ENCODE measurements around the gene PRKAR2A. TPM values are rescaled to one million over a fixed set of nuclear protein-coding genes. Genes with fewer than 3 reads are reported as not detected.
"Not testable (repeated sequence)": the region's sequence is repeated elsewhere in the genome, so short reads cannot be mapped to it uniquely, and the experiment has no call there.

PRKAR2A gene
- total and polyA plus RNA-seq, 2 experiments from 2014 or later, result 15.7 to 172 TPM

- no peak overlapping the region for H3K27ac ChIP-seq
- H3K9me3 ChIP-seq (ENCODE audit: low read depth), result no peaks in the 10 kb centered on the region
- no peaks in the 10 kb centered on the region for H3K4me1 ChIP-seq (ENCODE audit: low read depth)
- no peaks in the 10 kb centered on the region for H3K27me3 ChIP-seq
- H3K36me3 ChIP-seq, result peaks cover 9% of the 10 kb centered on the region
- TF ChIP-seq CTCF (IDR thresholded peaks at IDR 0.05; ENCODE audit: low read depth, low read length), result no peak
- no peak for DNase-seq (ENCODE audit: low read depth in 1 of 2, low spot score in 1 of 2)
- no peak overlapping the region for H3K4me3 ChIP-seq
Observed at GRCh38 chr3:48748754-48749153, 98.9 kb downstream of the PRKAR2A start.

- no peak overlapping the region for H3K4me3 ChIP-seq
- H3K27me3 ChIP-seq, result no peaks in the 10 kb centered on the region
- H3K36me3 ChIP-seq, result peaks cover 9% of the 10 kb centered on the region
- TF ChIP-seq CTCF (IDR thresholded peaks at IDR 0.05; ENCODE audit: low read depth, low read length), result no peak
- DNase-seq (ENCODE audit: low read depth in 1 of 2, low spot score in 1 of 2), result peak in 1 of 2 donors; percentile 9
- H3K9me3 ChIP-seq (ENCODE audit: low read depth), result no peaks in the 10 kb centered on the region
- no peak overlapping the region for H3K27ac ChIP-seq
- no peaks in the 10 kb centered on the region for H3K4me1 ChIP-seq (ENCODE audit: low read depth)
Observed at GRCh38 chr3:48747706-48748105, 100.0 kb downstream of the PRKAR2A start.

GRCh38 chr3:48747015-48747615 lies 100.6 kb downstream of the PRKAR2A start:
- Histone ChIP-seq H3K36me3 (peaks cover 9% of the 10 kb centered on the region), H3K4me3 (no peak overlapping the region), H3K27ac (no peak overlapping the region), H3K4me1 (ENCODE audit: low read depth) (no peaks in the 10 kb centered on the region), H3K27me3 (no peaks in the 10 kb centered on the region), H3K9me3 (ENCODE audit: low read depth) (no peaks in the 10 kb centered on the region)
- TF ChIP-seq CTCF (IDR thresholded peaks at IDR 0.05; ENCODE audit: low read depth, low read length), result no peak
- peak in 1 of 2 donors; percentile 70 for DNase-seq (ENCODE audit: low read depth in 1 of 2, low spot score in 1 of 2)

- no peak for DNase-seq (ENCODE audit: low read depth in 1 of 2, low spot score in 1 of 2)
- H3K27me3 ChIP-seq, result no peaks in the 10 kb centered on the region
- H3K36me3 ChIP-seq, result no peaks in the 10 kb centered on the region
- H3K9me3 ChIP-seq (ENCODE audit: low read depth), result no peaks in the 10 kb centered on the region
- no peak overlapping the region for H3K4me3 ChIP-seq
- no peaks in the 10 kb centered on the region for H3K4me1 ChIP-seq (ENCODE audit: low read depth)
- TF ChIP-seq CTCF (IDR thresholded peaks at IDR 0.05; ENCODE audit: low read depth, low read length), result no peak
- no peak overlapping the region for H3K27ac ChIP-seq
Observed at GRCh38 chr3:48743773-48744172, 103.9 kb downstream of the PRKAR2A start.

GRCh38 chr3:48741226-48741625 lies 106.4 kb downstream of the PRKAR2A start:
- H3K27me3 ChIP-seq; H3K36me3 ChIP-seq; H3K9me3 ChIP-seq (ENCODE audit: low read depth); DNase-seq (ENCODE audit: low read depth in 1 of 2, low spot score in 1 of 2); H3K4me1 ChIP-seq (ENCODE audit: low read depth); H3K4me3 ChIP-seq; H3K27ac ChIP-seq: not testable (repeated sequence)

- Histone ChIP-seq H3K4me3 (no peak overlapping the region), H3K27ac (peak overlapping the region; percentile 27), H3K36me3 (no peaks in the 10 kb centered on the region), H3K4me1 (ENCODE audit: low read depth) (no peaks in the 10 kb centered on the region), H3K27me3 (no peaks in the 10 kb centered on the region), H3K9me3 (ENCODE audit: low read depth) (no peaks in the 10 kb centered on the region)
- peak; percentile 82 to 95 for DNase-seq (ENCODE audit: low read depth in 1 of 2, low spot score in 1 of 2)
- TF ChIP-seq CTCF (IDR thresholded peaks at IDR 0.05; ENCODE audit: low read depth, low read length), result peak; percentile 89
Observed at GRCh38 chr3:48739955-48740823, 107.5 kb downstream of the PRKAR2A start.
